GM19324 (cell line): ENCODE measurements around the gene DUOXA1.
"Not testable (repeated sequence)": the region's sequence is repeated elsewhere in the genome, so short reads cannot be mapped to it uniquely, and the experiment has no call there.

Experiments used
- ATAC-seq: cut with Tn5 transposase; IDR thresholded peaks from one replicate; pipeline ENCODE4 v1.9.1; 2021; ENCODE audit warnings: mild to moderate bottlenecking, moderate library complexity; ENCODE audit not compliant: unreplicated experiment, low FRiP score

DUOXA1 gene

DNA sequence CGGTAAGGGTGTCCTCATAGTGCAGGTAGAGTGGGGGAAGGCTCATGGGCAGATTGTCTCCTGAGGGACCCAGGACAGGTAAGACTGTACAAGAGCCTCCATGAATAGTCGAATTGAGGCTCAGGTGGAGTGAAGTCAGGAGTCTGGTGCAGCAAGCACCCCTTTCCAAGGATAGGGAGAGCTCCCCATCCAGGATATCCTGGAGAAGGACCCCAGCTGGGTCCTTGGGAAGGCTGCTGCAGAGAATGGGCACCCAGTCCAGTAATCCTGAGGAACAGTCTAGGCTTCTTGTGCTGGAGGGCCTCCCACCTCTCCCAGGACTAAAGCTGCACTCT lies 15.0 kb downstream of the DUOXA1 start:
- ATAC-seq, result no peak

DNA sequence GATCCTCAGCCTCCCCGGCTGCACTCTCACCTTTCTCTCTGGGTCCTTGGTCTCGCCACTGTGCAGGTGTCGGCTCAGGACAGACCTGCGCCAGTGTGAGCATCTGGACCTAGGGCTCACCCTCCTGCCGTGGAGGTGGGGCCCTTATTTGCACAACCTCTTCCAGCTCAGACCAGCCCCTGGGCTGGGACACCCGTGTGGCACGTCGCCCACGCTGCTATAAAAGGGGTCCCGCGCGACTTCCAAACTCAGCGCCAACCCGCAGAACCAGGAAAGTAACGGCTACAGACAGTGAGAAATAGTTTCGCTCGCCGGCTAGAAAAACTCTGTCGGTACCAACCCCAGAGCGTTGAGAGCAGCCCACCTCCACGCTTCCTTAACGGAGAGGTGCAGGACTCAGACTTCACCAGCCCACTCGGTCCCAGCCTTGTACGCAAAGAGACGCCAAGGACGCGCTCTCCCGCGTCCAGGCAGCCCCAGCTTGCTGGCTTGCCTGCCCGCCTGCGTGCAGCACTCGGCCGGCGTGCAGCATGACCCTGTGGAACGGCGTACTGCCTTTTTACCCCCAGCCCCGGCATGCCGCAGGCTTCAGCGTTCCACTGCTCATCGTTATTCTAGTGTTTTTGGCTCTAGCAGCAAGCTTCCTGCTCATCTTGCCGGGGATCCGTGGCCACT lies 15.5 kb downstream of the DUOXA1 start, which contains the start of the genes DUOX2 and DUOXA2:
DUOX2 (minus strand) TSS at position 97 of the 675 bp plus-strand sequence. CDS start 761 bp downstream, outside the sequence.
DUOXA2 (plus strand) TSS at position 251 of the 675 bp plus-strand sequence; CDS start at position 531, 280 bp downstream.
- no peak for ATAC-seq

DNA sequence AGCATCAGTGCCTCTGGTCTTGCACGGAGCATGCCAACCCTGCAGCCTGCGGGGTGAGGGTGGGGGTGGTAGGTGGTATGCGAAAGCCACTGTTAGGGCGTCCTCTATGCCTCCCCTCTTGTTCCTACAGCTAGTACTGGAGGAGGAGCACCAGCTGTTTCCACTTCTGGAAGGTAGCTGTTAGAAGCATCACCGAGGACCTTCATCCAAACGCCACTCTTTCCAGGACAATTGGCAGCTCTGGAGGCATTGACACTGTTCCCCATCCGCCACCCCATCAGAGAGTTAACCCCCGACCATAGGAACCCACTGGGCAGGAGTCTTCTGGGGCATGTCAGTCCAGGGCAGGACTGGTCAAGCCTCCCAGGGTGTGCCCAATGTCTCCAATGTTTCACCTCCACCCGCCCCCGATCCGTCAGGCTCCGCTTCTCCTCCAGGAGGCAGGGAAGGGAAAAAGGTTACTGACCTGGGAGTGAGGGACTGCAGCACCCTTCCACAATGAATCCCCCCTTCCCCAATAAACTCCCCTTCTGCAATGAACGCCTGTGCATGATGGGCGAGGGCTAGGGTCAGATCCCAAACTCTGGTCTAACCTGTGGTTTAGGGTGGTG lies 16.2 kb downstream of the DUOXA1 start:
- ATAC-seq, result no peak

DNA sequence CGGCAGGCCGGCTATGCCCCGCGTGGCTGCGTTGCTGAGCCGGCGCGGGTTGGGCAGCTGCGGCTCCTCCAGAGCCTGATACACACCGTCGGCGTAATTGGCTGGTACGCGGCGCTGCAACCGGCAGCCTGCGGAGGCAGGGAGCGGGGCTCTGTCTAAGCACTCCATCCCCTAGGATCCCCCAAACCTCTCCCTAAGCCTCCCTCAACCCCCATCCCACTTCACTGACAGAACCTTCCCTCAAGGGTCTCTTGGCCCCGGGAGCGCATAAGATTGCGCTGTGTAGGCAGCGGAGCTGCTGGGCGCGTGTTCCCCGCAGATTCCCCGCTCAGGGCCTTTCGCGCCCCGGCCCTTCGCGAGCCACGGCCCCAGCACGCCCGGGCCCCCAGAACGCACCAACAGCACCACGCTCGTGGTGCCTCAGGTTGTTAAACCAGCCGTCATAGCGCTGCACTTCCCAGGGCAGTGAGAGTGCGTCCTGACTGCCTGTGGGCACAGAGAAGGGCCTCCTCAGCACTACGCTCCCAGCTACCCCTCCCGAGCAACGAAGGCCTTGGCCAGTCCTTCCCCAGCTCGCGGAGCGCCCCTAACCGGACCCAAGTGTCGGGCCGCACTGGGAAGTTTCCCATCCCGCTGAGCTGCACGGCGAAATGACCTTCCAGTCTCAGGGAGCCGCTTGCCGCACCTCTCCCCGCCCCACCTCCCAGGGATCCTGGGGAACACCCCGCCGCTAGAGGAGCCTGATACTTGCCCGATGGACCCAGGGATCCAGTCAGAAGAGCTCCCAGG lies 16.9 kb downstream of the DUOXA1 start:
- ATAC-seq, result no peak

DNA sequence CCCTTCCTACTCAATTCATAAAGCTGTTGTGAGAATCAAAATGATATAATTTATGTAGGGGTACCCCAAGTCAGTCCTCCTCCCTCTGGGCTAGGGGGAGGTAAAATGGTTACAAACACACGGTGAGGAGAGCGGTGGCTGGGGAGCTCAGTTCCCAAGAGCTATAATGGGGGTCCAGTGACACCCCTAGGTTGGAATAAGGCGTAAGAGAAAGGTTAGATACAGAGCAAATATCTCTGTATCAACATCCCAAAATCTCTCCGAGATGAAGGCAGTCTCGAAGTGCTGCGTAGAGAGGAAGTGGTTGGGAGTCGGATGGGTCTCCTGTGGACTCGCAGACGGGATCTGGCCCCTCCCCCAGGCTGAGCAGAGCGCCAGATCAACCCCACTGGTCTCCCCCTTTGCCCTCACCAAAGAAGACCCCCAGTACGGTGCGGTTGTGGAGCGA lies 17.5 kb downstream of the DUOXA1 start:
- ATAC-seq, result no peak

DNA sequence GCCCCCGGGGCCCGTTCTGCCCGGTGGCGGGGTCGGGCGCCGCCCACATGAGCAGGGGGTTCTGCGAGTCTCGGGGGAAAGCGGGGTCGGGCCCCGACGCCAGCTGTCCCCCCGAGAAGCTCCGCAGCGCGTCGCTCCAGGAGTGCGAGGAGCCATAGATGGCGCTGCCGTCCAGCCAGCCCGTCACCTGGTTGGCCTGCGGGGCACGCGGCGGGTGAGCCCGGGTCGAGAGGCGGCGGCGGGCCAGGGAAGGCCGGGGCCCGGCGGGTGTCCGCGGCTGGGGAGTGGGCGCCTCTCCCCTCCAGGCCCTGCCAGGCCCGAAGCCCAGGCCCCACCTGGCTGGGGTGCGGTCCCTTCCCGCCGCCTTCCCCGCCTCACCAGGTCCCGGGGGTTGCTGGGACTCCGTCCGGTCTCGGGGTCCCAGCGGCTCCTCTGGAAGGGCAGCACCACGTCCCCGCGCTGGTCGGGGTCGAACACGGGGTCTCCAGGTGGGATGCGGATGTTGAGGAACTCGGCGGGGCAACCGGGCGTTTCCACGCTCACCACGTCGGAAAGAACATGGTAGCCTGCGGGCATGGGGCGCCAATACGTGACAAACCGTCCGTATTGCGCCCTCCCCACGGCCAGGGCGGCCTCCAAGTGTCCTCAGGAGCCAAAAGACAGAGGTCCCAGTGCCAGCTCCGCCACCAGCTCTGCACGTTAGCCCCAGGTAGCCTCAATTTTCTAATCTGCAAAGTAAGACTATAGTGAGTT lies 18.1 kb downstream of the DUOXA1 start:
- ATAC-seq, result no peak

DNA sequence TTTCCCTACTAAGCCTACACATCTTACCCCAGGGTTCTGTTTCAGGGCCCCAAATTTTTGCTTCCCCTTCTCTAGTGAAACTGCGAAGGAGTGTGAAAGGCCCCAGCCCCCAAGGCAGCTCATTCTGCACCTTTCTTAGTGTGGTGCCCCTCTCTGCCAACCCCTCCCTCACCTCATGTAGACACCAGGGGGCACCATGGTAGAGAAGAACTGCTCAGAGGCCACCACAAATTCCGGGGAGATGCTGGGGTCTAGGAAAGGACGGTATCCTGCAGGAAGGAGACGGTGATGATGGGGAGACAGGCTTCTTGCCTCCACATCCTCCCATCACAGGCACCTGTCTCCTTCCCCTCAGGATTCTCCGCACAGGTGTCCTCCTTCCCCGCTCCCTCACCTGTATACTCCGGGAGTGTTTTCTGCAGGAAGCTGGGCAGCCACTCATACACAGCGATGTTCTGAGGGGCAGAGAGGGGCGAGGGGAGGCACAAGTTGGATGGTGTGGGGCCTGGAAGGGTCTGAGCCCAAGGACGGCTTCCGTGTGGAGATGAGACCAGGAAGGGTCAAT lies 19.3 kb downstream of the DUOXA1 start:
- ATAC-seq, result no peak

DNA sequence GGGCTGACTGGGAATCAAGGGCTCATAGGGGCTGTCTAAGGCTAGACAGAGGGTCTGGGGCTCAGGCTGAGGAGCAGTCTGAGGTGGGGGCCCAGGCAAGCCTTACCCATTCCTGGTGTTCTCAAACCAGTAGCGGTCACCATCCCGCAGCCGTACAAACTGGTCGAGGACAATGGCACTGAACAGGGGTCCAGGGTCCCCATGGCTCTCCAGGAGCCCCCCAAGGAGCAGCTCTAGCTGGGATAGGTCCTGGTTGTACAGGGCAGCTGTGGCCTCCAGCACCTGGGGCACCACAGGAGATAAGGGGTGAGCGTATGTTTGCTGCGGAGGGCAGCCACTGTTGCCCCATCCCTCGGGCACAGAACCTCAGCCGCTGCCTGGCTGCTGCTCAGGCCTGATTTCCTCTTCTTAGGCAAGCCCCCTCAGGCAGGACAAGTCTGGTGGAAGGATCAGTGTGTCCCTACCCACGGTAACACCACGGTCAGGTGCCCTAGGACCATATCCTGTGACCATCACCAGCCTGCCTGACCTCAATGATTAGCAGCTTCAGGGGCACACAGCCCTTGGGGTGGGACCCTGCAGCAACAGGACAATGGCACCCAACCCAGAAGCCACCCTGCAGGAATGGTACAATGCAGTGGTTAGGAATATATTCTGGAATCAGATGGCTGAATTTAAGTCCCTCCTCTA lies 21.6 kb downstream of the DUOXA1 start:
- ATAC-seq, result no peak

DNA sequence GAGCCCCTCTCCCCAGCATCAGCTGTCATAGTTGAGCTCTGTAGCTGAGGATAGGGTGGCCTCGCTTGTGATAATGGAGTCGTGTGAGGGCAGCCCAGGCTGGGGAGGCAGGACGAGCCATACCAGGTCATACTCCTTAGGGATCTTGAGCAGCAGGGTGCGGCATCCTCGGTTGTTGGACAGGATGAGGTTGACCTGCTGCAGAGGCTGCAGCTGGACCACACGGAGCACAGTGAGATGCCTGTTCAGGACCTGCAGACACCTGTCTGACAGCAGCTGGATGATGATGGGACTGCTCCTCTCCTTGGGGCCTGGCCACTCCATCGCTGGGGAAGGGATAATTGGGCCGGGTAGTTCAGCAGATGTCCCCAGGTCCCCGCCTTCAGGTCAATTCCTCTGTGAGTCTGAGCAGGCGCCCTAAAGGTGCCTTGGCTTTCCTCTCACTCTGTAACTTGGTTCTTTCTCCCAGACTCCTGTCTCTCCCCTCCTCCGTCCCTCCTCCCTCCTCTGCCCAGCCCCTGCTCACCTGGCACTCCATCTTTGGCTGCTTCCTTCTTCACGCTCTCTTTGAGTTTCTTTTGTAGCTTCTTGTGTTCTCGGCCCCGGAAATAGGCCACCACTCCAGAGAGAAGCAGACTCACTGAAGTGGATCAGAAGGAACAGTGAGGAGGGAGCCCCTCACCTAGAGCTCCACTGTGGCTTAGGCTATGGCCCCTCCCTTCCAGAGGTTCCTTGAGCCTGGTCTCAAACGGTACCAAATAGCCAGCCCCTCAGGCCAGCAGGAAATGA lies 23.5 kb downstream of the DUOXA1 start:
- no peak for ATAC-seq

DNA sequence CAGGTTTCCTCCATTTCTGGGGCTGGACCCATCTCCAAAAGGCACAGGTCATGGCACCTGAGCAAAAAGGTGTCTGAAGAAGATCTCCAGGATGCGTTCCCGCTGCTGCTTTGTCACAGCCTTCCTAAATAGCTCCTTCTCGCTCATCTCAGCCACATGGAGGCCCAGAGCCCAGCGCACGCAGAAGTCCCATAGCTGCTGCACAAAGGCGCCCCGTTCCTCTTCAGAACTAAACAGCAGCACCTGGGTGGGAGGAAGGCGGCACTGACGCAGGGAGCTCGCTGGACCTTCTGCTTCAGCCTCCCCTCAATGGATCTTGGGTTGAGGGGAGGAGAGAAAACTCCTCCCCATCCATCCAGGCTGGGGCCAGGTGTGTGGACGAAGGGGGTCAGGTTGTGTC lies 24.1 kb downstream of the DUOXA1 start:
- no peak for ATAC-seq

DNA sequence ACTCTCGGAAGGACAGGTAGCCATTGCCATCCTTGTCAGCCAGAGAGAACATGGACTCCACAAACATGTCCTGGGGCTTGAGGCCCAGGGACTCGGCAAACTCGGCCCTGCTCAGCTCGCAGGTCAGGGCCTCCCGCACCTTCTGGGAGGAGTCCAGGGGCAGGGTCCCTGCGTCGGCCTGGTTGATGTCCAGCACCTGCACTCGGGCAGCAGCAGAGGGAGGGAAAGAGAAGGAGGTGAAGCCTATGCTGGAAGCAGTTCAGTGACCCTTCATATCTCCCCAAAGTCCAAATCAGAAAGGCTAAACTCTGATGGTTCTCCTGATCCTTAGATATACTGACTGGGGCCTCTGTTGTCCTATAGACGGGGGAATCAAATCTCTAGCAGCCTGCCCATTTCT lies 25.5 kb downstream of the DUOXA1 start:
- ATAC-seq, result not testable (repeated sequence)

DNA sequence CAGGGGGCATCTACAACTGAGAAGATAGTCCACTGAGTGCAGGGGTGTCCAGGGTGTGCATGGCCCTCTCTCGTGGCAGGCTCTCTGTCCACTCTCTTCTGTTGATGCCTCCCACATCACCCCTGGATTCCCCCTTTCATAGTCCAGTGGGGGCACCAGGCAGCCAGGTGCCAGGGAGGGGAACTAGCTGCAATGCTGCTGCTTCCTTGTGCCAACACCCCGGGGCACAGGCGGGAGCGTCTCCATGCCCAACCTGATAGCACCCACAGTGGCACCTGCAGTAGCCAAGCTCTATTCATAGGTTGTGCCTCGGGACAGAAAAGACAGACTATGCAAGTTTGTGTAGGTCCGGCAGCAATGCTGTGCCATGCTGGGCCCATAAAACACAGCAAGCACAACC lies 27.5 kb downstream of the DUOXA1 start:
- no peak for ATAC-seq

DNA sequence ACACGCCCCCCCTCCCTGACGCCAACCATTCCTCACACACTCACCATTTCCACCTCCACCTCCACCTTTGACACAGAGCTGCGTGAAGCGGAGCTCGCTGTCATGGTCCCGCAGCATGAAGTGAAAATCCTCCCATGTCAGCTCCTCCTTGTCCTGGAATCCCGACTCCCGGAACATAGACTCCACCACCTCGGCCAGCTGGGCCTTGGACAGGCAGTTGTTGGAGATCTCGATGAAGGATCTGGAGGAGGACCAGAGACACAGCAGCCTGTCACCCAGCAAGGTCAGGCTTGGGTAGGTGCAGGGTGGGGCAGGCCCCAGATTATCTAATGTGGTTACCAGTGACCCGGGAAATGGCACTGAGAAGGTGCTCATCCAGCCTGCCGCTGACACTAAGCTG lies 27.9 kb downstream of the DUOXA1 start:
- ATAC-seq, result no peak

DNA sequence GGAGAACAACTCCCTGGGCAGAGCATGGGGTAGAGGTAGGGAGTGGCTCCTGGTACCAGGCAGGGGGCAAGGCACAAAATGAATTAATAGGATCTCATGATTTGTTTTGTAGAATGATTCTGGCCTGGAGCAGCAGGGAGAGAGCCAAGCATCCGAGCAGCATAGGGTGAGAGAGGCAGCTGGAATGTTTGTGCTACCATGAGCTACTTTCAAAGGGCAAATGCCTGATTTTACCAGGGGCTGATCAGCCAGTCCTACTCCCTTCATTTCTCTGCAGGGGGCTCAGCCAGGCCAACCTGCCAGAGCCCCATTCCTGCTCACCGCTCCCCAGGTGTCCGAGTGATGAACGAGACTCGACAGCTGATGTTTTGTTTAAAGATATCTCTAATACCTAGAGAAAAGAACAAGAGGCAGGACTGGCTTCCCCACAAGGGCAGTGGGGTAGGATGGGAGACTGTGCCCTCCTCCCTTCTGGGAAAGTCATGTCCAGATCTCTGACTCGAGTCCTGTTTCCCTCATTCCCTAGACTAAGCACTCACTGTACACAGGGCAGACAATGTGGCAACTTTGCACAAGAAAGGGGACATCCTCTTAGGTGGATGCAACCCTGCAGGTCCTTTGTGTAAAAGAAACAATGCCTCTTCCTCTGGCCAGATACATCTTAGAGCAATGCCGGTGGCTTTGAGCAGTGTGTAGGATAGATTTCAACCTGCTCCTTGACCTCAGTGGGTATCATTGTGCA lies 28.6 kb downstream of the DUOXA1 start:
- no peak for ATAC-seq

DNA sequence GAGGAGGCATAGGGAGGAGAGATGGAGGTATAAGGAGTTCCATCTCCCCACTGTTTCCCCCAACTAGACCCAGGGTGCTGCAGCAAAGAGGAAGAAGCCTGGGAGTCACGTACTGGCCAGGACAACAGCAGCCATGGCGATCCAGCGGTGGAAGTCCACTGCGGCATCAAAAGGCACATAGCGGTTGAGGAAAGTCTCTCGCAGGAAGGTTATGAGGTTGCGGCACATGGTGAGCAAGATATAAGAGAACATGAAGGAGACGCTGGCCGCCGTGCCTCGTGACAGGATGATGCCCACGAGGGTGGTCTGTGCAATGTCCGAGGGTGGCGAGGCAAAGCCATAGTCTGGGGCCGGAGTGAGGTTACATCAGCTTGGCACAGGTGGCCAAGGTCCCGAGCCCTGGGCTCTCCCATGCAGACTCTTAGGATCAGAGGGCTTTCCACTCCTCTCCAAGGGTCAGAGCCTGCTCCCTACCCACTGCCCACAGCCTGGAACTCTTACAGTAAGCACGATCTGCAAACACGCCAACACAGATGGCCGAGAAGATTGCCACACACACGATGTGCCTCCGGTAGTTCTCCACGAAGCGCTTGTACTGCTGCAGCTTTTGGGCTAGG lies 30.0 kb downstream of the DUOXA1 start:
- ATAC-seq, result no peak

DNA sequence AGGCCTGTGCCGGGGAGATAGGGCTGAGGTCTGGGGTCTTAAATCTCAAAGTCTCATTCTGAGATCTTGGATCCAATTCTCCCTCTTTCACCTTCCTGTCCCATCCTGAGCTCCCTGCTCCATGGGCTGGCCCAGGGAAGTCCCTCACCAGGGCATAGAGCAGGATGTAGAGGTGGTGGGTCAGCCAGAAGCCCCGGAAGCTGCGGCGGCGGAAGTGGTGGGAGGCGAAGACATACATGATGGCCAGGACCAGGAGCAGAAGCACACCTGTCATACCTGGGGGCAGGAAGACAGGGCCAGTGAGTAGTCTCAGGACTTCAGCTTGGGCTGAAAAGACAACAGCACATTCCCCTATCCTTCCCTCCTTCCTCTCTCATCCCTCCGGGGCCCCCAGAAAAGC lies 32.2 kb downstream of the DUOXA1 start:
- no peak for ATAC-seq

DNA sequence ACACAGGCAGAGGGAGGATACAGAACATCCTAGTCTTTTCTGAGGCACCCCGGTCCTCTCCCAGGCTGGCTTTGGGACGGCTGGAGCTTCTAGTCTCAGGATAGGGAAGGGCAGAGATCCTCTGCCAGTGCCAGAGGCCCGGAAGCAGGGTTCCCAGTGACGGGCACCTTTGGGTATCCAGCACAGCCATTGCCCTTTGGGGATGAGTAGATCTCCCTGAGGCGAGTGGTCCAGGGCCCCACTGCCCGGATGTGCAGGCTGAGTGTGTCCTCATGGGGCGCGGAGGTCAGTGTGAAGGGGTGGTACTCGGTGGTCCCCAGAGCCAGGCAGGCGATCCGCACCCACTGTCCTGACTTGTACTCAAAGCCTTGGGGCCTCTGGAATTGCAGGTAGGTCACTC lies 34.0 kb downstream of the DUOXA1 start:
- ATAC-seq, result no peak

DNA sequence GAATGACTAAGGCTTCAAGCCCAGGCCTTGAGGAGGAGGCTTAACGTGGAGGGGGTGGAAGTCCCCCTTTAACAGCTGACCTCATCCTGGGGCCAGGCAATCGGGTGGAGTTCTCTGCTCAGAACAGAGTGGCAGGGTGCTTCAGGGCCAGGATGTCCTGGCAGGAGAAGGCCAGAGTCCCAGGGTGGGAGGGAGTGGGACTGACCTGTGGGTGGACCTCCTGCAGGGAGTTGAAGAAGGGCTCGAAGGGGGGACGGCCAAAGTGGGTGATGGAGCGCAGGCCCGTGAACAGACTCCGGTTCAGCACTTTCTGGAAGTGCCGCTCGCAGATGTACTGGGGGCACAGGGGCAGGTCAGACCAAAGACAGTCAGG lies 35.3 kb downstream of the DUOXA1 start:
- ATAC-seq, result no peak
